GM23338 (cell line): Measurements from ENCODE around the gene IMPDH1.

ENCODE experiments used
- CTCF ChIP-seq, 2 experiments: fragments of 200-600 bp in 1 of 2; sonication (generic) in 1 of 2; conservative IDR thresholded peaks; 2 replicates each; pipeline versions ENCODE4 v1.5.1 to v1.6.1; 2016 to 2017; ENCODE audit warnings: antibody characterized with exemption in 2 of 2, low read depth in 2 of 2, mild to moderate bottlenecking in 2 of 2, moderate library complexity in 1 of 2
- EZH2phosphoT487 ChIP-seq: fragments of 200-600 bp; sonication (generic); IDR thresholded peaks from one replicate; pipeline ENCODE4 v1.8.1; 2018; ENCODE audit warnings: antibody characterized with exemption; ENCODE audit not compliant: unreplicated experiment
- POLR2AphosphoS5 ChIP-seq: IDR thresholded peaks from 2 replicates; pipeline ENCODE4 v1.6.1; 2016; ENCODE audit warnings: antibody characterized with exemption, low read depth

- no peak for TF ChIP-seq EZH2phosphoT487
- no peak; a peak in 1 of 4 replicates for TF ChIP-seq CTCF (conservative IDR thresholded peaks at IDR 0.05; ENCODE audit: low read depth in 2 of 2)
- no peak for TF ChIP-seq POLR2AphosphoS5
Observed at GRCh38 chr7:128454808-128455542, 45.2 kb upstream of the IMPDH1 start.
